ENCODE results near the gene GABARAPL2. TPM values are rescaled to one million over a fixed set of nuclear protein-coding genes. Genes with fewer than 3 reads are reported as not detected.

Gene GABARAPL2
- total and polyA plus RNA-seq, 7 experiments from 2014 or later, result 57.9 to 293 (median 79.6) TPM

GRCh38 chr16:75593308-75593707 lies 27.1 kb downstream of the GABARAPL2 start:
- ATAC-seq, result no peak
- no peak overlapping the region for H3K27ac ChIP-seq (ENCODE audit: low read depth, low read length)
- intact Hi-C loops (cut with micrococcal nuclease), result no loop called here

GRCh38 chr16:75593825-75594820 lies 27.9 kb downstream of the GABARAPL2 start:
- intact Hi-C loops (cut with micrococcal nuclease), result no loop called here
- no peak for DNase-seq
- no peak overlapping the region for H3K4me3 ChIP-seq (ENCODE audit: low read length)
- Mint-ChIP-seq H3K9me3 (peaks cover 0 to 5% (median 0%) of the 10 kb centered on the region in 11 donors), H3K27me3 (no peaks in the 10 kb centered on the region), H3K4me3 (peak overlapping the region in 1 of 10 donors; percentile 38), H3K36me3 (peaks cover 13 to 20% (median 17%) of the 10 kb centered on the region in 5 donors), H3K27ac (peak overlapping the region in 1 of 9 donors; percentile 21), H3K4me1 (peaks cover 0 to 14% (median 5%) of the 10 kb centered on the region in 7 donors)
- no peaks in the 10 kb centered on the region for H3K27me3 ChIP-seq (ENCODE audit: control insufficient read depth in 2 of 2, insufficient read depth in 2 of 2, low read length in 2 of 2)
- H3K9me3 ChIP-seq (ENCODE audit: control insufficient read depth in 2 of 3, low read length in 3 of 3), result no peaks in the 10 kb centered on the region
- H3K4me1 ChIP-seq (ENCODE audit: control insufficient read depth in 2 of 2, insufficient read depth in 2 of 2, low read length in 2 of 2), result no peaks in the 10 kb centered on the region
- H3K27ac ChIP-seq (ENCODE audit: low read depth, low read length), result no peak overlapping the region
- POLR2A ChIA-PET, result interaction anchor here (0.6 kb wide), 1 partner anchor 29 kb away, joined by 3 read pairs; no protein-coding TSS in a partner anchor
- CTCF ChIA-PET, result no interaction called here
- peaks cover 0 to 22% (median 3%) of the 10 kb centered on the region in 3 experiments for H3K36me3 ChIP-seq (ENCODE audit: control insufficient read depth in 2 of 3, insufficient read depth in 3 of 3, low read length in 3 of 3)
- ATAC-seq, result peak; percentile 63

More at GRCh38 chr16:75593308-75593707, 27.1 kb downstream of the GABARAPL2 start:
- H3K4me1 ChIP-seq (ENCODE audit: control insufficient read depth in 2 of 2, insufficient read depth in 2 of 2, low read length in 2 of 2), result no peaks in the 10 kb centered on the region
- Mint-ChIP-seq H3K4me3 (no peak overlapping the region), H3K27ac (no peak overlapping the region), H3K27me3 (no peaks in the 10 kb centered on the region), H3K4me1 (peaks cover 0 to 14% (median 5%) of the 10 kb centered on the region in 7 donors), H3K9me3 (peaks cover 0 to 5% (median 0%) of the 10 kb centered on the region in 11 donors), H3K36me3 (peaks cover 13 to 20% (median 16%) of the 10 kb centered on the region in 5 donors)
- H3K9me3 ChIP-seq (ENCODE audit: control insufficient read depth in 2 of 3, low read length in 3 of 3), result no peaks in the 10 kb centered on the region
- ChIA-PET POLR2A (interaction anchor here (0.6 kb wide), 1 partner anchor 28 kb away, joined by 3 read pairs; no protein-coding TSS in a partner anchor), CTCF (no interaction called here)
- H3K4me3 ChIP-seq (ENCODE audit: low read length), result no peak overlapping the region
- H3K27me3 ChIP-seq (ENCODE audit: control insufficient read depth in 2 of 2, insufficient read depth in 2 of 2, low read length in 2 of 2), result no peaks in the 10 kb centered on the region
- DNase-seq, result no peak
- peaks cover 0 to 22% (median 3%) of the 10 kb centered on the region in 3 experiments for H3K36me3 ChIP-seq (ENCODE audit: control insufficient read depth in 2 of 3, insufficient read depth in 3 of 3, low read length in 3 of 3)

GRCh38 chr16:75599452-75600277 lies 33.5 kb downstream of the GABARAPL2 start:
- Mint-ChIP-seq H3K27me3 (no peaks in the 10 kb centered on the region), H3K9me3 (peaks cover 0 to 11% (median 5%) of the 10 kb centered on the region in 11 donors), H3K36me3 (peaks cover 32 to 67% (median 56%) of the 10 kb centered on the region in 5 donors), H3K27ac (no peak overlapping the region), H3K4me3 (no peak overlapping the region), H3K4me1 (peaks cover 0 to 4% (median 2%) of the 10 kb centered on the region in 7 donors)
- intact Hi-C loops (cut with micrococcal nuclease), result loop anchor here in 1 of 2 donors (5.0 kb wide), 1 partner anchor 163 kb away; no protein-coding TSS in a partner anchor
- peaks cover 17 to 58% (median 23%) of the 10 kb centered on the region in 3 experiments for H3K36me3 ChIP-seq (ENCODE audit: control insufficient read depth in 2 of 3, insufficient read depth in 3 of 3, low read length in 3 of 3)
- H3K27ac ChIP-seq (ENCODE audit: low read depth, low read length), result no peak overlapping the region
- ChIA-PET POLR2A (no interaction called here), CTCF (interaction anchor here (0.6 to 1.4 kb wide), 2 partner anchors 13 to 196 kb away, joined by 3 to 4 read pairs; no protein-coding TSS in a partner anchor)
- H3K4me1 ChIP-seq (ENCODE audit: control insufficient read depth in 2 of 2, insufficient read depth in 2 of 2, low read length in 2 of 2), result no peaks in the 10 kb centered on the region
- H3K27me3 ChIP-seq (ENCODE audit: control insufficient read depth in 2 of 2, insufficient read depth in 2 of 2, low read length in 2 of 2), result no peaks in the 10 kb centered on the region
- no peak for DNase-seq
- peaks cover 0 to 10% (median 0%) of the 10 kb centered on the region in 3 experiments for H3K9me3 ChIP-seq (ENCODE audit: control insufficient read depth in 2 of 3, low read length in 3 of 3)
- no peak overlapping the region for H3K4me3 ChIP-seq (ENCODE audit: low read length)
- no peak for ATAC-seq

GRCh38 chr16:75603241-75603640 lies 37.1 kb downstream of the GABARAPL2 start:
- POLR2A ChIA-PET, result interaction anchor here (0.7 kb wide), 1 partner anchor 51 kb away, joined by 3 read pairs; no protein-coding TSS in a partner anchor
- H3K36me3 Mint-ChIP-seq, result peaks cover 23 to 74% (median 50%) of the 10 kb centered on the region in 5 donors
- DNase-seq (no peak), ATAC-seq (no peak)
- Histone ChIP-seq H3K36me3 (ENCODE audit: control insufficient read depth in 2 of 3, insufficient read depth in 3 of 3, low read length in 3 of 3) (peaks cover 24 to 65% (median 27%) of the 10 kb centered on the region in 3 experiments), H3K9me3 (ENCODE audit: control insufficient read depth in 2 of 3, low read length in 3 of 3) (peaks cover 0 to 10% (median 0%) of the 10 kb centered on the region in 3 experiments), H3K27me3 (ENCODE audit: control insufficient read depth in 2 of 2, insufficient read depth in 2 of 2, low read length in 2 of 2) (no peaks in the 10 kb centered on the region), H3K4me3 (ENCODE audit: low read length) (no peak overlapping the region), H3K4me1 (ENCODE audit: control insufficient read depth in 2 of 2, insufficient read depth in 2 of 2, low read length in 2 of 2) (no peaks in the 10 kb centered on the region), H3K27ac (ENCODE audit: low read depth, low read length) (no peak overlapping the region)
- no peaks in the 10 kb centered on the region for H3K27me3 Mint-ChIP-seq
- H3K4me1 Mint-ChIP-seq, result peaks cover 0 to 4% (median 0%) of the 10 kb centered on the region in 7 donors
- H3K27ac Mint-ChIP-seq, result no peak overlapping the region
- CTCF ChIA-PET, result no interaction called here
- intact Hi-C loops (cut with micrococcal nuclease), result loop anchor here in 1 of 2 donors (5.0 kb wide), 1 partner anchor 159 kb away; no protein-coding TSS in a partner anchor
- no peak overlapping the region for H3K4me3 Mint-ChIP-seq
- peaks cover 0 to 11% (median 3%) of the 10 kb centered on the region in 11 donors for H3K9me3 Mint-ChIP-seq

- DNase-seq, result no peak
- ChIA-PET CTCF (interaction anchor here (0.8 kb wide), 1 partner anchor 16 kb away, joined by 3 read pairs; no protein-coding TSS in a partner anchor), POLR2A (interaction anchor here (1.2 kb wide), 1 partner anchor 17 kb away, joined by 4 read pairs; the partner anchor contains the start of gene ADAT1)
- intact Hi-C loops (cut with micrococcal nuclease), result no loop called here
- peaks cover 0 to 8% of the 10 kb centered on the region in 2 donors for H3K4me1 ChIP-seq (ENCODE audit: control insufficient read depth in 2 of 2, insufficient read depth in 2 of 2, low read length in 2 of 2)
- Mint-ChIP-seq H3K36me3 (peaks cover 17 to 54% (median 35%) of the 10 kb centered on the region in 5 donors), H3K4me1 (peaks cover 0 to 4% (median 0%) of the 10 kb centered on the region in 7 donors), H3K27me3 (no peaks in the 10 kb centered on the region), H3K4me3 (no peak overlapping the region), H3K27ac (no peak overlapping the region), H3K9me3 (peaks cover 0 to 11% (median 3%) of the 10 kb centered on the region in 11 donors)
- H3K36me3 ChIP-seq (ENCODE audit: control insufficient read depth in 2 of 3, insufficient read depth in 3 of 3, low read length in 3 of 3), result peaks cover 22 to 66% (median 24%) of the 10 kb centered on the region in 3 experiments
- ATAC-seq, result no peak
- H3K27ac ChIP-seq (ENCODE audit: low read depth, low read length), result no peak overlapping the region
- no peak overlapping the region for H3K4me3 ChIP-seq (ENCODE audit: low read length)
- peaks cover 0 to 10% (median 0%) of the 10 kb centered on the region in 3 experiments for H3K9me3 ChIP-seq (ENCODE audit: control insufficient read depth in 2 of 3, low read length in 3 of 3)
- no peaks in the 10 kb centered on the region for H3K27me3 ChIP-seq (ENCODE audit: control insufficient read depth in 2 of 2, insufficient read depth in 2 of 2, low read length in 2 of 2)
These were observed 40.3 kb downstream of the GABARAPL2 start for GRCh38 chr16:75606507-75606906.

Data from naive thymus-derived CD4-positive, alpha-beta T cell (primary cell).